NCI-H2227 (cell line): ENCODE measurements around the gene KNTC1.
"Not testable (repeated sequence)": the region's sequence is repeated elsewhere in the genome, so short reads cannot be mapped to it uniquely, and the experiment has no call there.

Experiments used
- DNase-seq: peaks from one replicate; lab custom pipeline; 2025; ENCODE audit not compliant: unreplicated experiment; lab: John Stamatoyannopoulos, UW

Gene KNTC1

GRCh38 chr12:122506393-122506938 is 20.6 kb upstream of the KNTC1 start:
- no peak for DNase-seq

- no peak for DNase-seq
These were observed 18.9 kb upstream of the KNTC1 start for GRCh38 chr12:122508163-122508562.

GRCh38 chr12:122513028-122513427 is 14.0 kb upstream of the KNTC1 start:
- not testable (repeated sequence) for DNase-seq

DNA sequence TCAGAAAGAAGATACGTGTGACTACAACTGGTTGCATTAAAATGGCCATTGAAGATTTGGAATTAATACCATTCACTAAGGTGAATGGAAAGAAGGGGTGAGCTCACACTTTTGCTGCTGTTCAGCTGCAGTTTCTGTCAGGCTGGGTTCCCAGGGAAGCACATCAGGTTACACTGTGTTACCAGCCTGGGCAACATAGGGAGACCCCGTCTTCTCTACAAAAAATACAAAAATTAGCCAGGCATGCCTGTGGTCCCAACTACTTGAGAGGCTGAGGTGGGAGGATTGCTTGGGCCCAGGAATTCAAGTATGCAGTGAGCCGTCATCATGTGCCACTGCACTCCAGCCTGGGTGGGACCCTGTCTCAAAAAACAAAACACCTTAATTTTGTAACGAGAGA is 13.4 kb upstream of the KNTC1 start:
- no peak for DNase-seq

DNA sequence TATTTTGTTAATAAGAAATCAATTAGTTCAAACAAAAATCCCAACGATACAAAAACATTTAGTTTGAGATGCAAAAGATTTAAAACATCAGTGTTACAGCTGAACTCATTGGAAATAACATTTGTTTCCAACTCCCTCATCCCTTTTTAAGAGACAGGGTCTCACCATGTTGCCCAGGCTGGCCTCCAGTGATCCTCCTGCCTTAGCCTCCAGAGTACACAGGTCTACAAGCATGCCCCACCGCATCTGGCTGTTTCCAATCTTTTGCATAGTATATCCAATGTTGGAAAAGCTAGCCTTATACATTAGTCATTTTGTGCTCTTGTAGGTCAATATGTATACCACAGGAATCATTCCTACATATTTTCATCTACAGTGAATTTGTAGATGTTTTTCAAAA is 11.8 kb upstream of the KNTC1 start:
- no peak for DNase-seq

- no peak for DNase-seq
These were observed 10.3 kb upstream of the KNTC1 start for GRCh38 chr12:122516544-122517361.

GRCh38 chr12:122517877-122518276 is 9.2 kb upstream of the KNTC1 start:
- DNase-seq, result no peak

DNA sequence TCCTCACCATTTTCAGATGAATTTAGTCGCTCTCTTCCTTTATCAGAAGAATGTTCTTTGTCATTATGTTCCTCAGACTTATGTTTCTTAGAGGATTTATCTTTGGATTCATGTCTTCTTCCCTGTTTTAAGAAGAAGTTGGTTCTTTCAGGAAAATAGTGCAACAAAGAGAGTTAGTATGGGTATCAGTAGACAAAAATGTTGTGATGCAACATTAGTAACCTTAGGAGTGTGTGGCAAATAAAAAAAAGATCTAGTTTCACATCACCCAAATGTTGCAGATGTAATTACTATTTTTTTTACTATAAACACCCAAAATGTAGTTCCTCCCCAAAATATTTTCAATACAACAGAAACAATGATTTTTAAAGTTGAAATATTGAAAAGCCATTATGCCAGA is 8.1 kb upstream of the KNTC1 start:
- DNase-seq, result no peak

DNA sequence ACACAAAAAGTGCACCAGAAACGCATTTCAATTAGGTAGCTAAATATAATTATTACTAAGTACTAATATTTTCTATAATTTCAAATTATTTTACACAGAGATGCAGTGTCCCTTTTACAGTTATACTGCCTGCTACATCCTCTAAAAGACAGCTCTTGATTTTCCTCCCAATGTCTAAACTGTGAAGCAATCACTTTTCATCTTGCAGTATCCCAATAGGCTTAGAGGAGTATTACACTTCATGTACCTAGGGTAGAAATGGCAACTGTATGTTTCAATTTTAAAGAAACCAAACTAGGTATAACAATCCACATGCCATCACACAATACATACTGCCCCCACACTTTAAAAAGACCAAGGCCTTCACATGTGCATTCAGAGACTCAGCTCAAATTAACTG is 7.6 kb upstream of the KNTC1 start:
- no peak for DNase-seq

GRCh38 chr12:122520676-122521075 is 6.4 kb upstream of the KNTC1 start:
- no peak for DNase-seq

DNA sequence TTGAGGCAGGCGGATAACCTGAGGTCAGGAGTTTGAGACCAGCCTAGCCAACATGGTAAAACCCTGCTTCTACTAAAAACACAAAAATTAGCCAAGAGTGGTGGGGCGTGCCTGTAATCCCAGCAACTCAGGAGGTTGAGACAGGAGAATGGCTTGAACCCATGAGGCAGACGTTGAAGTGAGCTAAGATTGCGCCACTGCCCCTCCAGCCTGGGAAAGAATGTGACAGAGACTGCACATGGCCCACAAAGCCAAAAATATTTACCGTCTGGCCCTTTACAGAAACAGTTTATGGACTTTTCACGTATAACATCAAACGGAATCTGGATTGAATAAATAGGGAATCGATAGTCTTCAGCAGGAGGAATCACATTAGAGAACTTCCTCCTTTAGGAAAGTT is 3.8 kb upstream of the KNTC1 start:
- DNase-seq, result no peak

DNA sequence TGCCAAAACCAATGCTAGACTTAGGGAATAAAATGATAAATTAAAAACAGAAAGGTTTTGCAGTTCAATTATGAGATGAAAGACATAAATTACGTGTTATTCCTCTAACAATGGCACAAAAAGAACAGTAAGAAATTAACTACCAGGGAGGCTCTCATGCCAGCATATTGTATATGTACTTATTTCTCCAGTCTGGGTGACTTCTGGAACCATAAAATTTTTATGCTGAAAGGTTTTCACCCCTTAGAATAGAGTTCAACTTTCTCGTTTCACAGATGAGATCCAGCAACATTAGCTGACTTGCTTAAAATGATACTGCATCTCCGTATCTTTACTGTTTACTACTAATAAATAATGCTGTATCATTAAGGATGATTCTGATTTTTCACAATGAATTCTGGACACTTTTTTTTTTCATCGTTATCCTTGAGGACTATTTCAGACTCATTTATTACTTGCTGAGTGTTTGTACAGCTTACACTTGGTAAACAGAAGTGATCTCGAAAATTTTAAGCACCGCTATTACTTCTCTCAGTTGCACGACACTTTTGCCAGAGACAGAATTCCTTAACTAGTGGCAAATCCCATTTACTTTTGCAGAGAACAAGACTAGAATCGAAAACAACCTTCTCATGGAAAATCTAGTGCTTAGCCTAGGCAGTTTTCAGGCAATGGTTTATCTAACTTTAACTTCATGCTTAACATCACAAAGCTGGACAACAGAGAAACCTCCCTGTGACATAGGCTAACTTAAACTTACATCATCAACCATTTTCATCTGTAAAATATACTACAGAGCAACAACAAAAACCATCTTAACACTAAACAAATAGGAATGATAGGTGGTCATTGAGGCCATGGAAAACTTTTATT is 3.0 kb upstream of the KNTC1 start:
- DNase-seq, result no peak

DNA sequence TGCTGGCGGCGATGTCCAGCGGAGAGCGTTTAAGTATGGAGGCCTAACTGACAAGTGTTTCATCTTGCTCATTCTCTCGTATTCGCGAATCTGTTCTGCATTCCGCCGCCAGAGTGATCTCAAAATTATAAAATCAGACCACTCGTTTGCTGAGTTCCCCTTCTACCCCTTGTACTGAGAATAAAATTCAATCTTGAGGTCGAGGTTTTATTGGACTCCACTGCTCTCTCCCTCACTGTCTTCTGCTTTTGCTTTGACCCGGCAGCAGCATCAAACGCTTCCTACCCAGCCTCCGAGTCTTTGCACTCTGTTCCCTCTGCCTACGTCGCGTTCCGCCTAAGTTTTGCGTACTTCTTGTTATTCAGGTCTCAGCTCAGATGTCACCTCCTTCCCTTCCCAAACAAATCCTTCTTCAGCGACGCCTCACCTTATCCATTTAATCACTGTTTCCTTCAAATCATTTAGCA is 462 bp downstream of the KNTC1 start:
- DNase-seq, result peak; percentile 37

GRCh38 chr12:122528582-122528981 is 1.5 kb downstream of the KNTC1 start:
- no peak for DNase-seq

DNA sequence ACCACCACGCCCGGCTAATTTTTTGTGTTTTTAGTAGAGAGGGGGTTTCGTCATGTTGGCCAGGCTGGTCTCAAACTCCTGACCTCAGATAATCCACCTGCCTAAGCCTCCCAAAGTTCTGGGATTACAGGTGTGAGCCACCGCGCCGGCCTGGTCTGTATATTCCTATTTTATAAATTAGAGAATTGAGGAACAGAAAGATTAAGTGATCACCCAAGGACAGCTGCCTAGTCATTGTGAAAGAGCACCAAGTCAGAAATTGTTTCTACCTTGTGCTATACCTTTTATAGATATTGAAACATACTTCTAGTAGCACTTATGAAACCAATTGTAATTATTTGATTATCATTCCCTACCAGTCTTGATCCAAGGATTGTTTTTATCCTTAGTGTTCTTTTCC is 1.9 kb downstream of the KNTC1 start:
- DNase-seq, result no peak

- DNase-seq, result no peak
These were observed 6.8 kb downstream of the KNTC1 start for GRCh38 chr12:122533856-122534255.

- no peak for DNase-seq
These were observed 10.0 kb downstream of the KNTC1 start for GRCh38 chr12:122537021-122537420.

DNA sequence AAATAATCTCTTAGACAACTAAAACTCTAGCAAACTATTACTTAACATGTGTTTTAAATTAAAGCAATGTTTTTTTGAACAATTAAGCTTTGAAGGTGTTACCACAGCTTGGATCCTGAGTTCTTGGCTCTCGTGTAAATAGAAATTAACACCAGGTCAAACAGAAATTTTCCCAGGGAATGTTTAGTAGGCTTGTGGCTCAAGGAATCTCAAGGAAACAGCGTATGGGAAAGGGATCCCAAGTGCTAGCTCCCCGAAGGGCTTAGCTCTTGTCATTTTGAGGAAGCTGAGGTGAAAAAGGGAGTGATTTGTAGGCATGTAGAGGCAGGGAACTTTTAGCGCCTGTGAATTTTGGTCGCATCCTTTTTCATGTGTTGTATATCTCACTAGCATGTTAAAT is 11.4 kb downstream of the KNTC1 start:
- no peak for DNase-seq

- DNase-seq, result no peak
These were observed 17.5 kb downstream of the KNTC1 start for GRCh38 chr12:122544537-122544936.

DNA sequence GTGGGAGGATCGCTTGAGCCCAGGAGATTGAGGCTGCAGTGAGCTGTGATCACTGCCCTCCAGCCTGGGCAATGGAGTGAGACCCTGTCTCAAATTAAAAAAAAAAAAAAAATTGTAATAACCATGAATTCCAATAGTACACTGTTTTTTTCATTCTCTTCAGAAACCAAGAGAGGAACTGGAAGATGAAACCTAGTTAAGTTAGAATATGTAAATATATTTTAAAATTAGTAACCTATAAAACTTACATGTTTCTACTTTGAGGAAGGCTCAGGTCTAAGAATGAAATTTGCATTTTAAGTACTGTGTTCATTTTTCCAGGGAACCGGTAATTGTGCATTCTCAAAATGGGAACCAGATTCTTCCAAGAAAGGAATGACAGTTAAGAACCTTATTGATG is 18.8 kb downstream of the KNTC1 start:
- no peak for DNase-seq

DNA sequence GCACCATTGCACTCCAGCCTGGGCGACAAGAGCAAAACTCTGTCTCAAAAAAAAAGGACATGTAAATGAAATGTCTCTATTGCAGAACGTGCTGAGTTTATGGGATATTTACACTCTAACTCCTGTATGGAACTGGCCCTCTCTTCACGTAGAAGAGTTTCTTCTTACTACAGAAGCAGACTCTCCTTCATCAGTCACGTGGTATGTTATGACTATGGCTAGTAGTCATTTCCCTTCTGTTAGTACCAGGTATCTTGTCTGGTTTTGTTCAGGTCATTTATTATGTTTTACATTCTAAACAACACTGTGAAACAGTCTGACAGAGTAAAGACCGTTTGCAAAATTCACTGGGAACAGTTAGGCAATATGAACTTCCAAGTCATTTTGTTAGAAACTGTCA is 20.3 kb downstream of the KNTC1 start:
- DNase-seq, result no peak
